ENCODE results near the gene SLMAP. TPM values are rescaled to one million over a fixed set of nuclear protein-coding genes. Genes with fewer than 3 reads are reported as not detected.

The SLMAP gene
- polyA plus RNA-seq, 1 donor from 2014 or later = 17.6 TPM

DNA sequence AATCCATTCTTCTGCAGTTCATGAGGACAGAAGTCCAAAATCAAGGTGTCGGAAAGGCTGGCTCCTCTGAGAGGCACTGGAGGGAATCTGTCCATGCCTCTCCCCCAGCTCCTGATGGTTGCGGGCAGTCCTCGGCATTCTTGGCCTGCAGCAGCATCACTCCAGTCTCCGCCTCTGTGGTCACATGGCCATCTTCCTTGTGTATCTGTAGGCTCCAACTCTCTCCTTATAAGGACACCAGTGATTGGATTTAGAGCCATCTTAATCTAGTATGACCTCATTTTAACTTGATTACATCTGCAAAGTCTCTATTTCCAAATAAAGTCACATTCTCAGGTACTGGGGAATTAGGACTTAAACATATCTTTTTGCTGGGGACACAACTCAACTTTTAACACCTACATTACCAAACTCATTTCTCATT lies 196.1 kb downstream of the SLMAP start:
- Mint-ChIP-seq H3K36me3 (peaks cover 1% of the 10 kb centered on the region), H3K27ac (no peak overlapping the region), H3K4me3 (no peak overlapping the region), H3K27me3 (peaks cover 3% of the 10 kb centered on the region), H3K4me1 (no peaks in the 10 kb centered on the region), H3K9me3 (no peaks in the 10 kb centered on the region)

DNA sequence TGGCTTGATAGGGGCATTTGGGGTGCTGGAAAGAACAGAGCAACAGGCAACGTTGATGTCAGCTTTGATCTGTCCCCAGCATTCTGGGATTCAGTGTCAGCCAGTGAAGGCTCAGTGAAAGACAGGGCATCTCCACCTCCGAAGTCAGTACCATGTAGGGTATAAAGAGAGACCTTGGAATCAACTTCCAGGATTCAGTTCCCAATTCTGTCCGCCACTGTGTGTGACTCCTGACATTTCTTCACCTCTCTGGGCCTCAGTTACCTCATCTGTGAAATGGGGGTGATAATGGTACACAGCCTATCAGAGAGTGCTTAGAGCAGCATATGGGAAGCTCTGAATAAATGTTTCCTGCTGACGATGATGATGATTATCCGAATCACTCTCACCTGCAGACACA lies 196.5 kb downstream of the SLMAP start:
- Mint-ChIP-seq H3K4me1 (no peaks in the 10 kb centered on the region), H3K27me3 (peaks cover under 1% of the 10 kb centered on the region), H3K4me3 (no peak overlapping the region), H3K9me3 (no peaks in the 10 kb centered on the region), H3K27ac (no peak overlapping the region), H3K36me3 (peaks cover 1% of the 10 kb centered on the region)

DNA sequence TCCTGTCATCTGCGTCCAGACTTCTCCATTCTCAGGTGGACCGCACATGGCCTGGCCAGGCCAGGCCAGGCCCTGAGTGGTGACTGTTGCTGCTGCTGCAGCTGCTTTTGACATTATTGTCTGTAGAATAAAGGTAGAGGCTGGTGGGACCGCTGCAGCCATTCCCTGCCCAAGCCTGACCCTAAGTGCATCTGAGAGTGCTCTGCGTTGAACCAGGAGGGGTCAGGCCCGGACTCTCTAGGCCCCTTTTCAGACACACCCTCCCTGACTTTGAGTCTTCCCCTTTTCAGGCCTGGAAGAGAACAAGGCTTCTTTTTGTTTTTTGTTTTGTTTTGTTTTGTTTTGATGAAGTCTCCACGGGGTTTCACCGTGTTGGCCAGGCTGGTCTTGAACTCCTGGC lies 197.5 kb downstream of the SLMAP start:
- Mint-ChIP-seq H3K27ac (peak overlapping the region in 1 of 3 donors; percentile 53), H3K4me1 (peaks cover 0 to 4% (median 2%) of the 10 kb centered on the region in 3 donors), H3K27me3 (no peaks in the 10 kb centered on the region), H3K9me3 (no peaks in the 10 kb centered on the region), H3K4me3 (no peak overlapping the region), H3K36me3 (peaks cover 1% of the 10 kb centered on the region)

DNA sequence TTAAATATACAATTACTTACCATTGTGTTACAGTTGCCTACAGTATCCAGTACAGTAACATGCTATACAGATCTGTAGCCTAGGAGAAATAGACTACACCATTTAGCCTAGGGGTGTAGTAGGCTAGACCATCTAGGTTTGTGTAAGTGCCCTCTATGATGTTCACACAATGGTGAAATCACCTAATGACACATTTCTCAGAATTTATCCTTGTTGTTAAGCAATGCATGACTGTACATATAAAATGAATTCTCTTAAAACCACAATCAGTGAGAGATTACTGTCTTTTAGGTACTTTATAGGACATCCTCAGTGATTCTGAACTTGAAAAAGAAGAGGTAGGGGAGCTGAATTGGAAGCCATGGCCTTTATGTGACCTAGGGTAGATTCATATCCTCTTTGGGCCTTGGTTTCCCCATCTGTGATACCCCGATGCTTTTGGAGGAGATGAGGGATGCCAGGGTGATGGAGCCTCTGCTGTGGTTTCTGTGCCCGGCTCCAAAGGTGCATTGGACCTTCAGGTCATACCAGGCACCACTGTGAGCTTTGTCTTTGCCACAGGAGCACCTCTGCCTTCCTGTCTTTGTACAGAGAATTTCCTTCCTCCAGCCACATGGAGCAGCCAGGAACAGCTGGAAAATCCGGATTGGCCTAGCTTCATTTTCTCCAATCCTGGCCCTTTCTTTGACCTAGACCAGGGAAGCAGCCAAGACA lies 200.2 kb downstream of the SLMAP start:
- H3K4me1 Mint-ChIP-seq = peaks cover 3 to 13% (median 12%) of the 10 kb centered on the region in 3 donors
- H3K27ac Mint-ChIP-seq = no peak overlapping the region
- no peaks in the 10 kb centered on the region for H3K9me3 Mint-ChIP-seq
- no peaks in the 10 kb centered on the region for H3K27me3 Mint-ChIP-seq
- H3K36me3 Mint-ChIP-seq = peaks cover 1% of the 10 kb centered on the region
- no peak overlapping the region for H3K4me3 Mint-ChIP-seq

DNA sequence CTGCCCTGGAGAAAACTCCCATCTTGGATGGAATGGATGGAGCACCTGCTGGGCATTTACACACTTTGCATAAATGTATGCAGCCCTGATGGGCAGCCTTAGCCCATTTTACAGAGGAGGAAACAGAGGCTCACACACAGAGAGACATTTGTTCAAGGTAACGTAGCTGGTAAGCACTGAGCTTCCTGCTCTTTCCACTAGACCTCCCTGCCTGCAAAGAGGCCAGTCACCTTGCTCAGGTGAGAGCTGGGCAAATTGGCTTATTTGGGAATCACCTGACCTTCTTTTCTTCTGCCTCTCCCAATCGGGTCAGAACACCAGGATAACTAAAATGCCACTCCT lies 200.7 kb downstream of the SLMAP start:
- no peak overlapping the region for H3K27ac Mint-ChIP-seq
- H3K27me3 Mint-ChIP-seq = no peaks in the 10 kb centered on the region
- no peaks in the 10 kb centered on the region for H3K9me3 Mint-ChIP-seq
- H3K36me3 Mint-ChIP-seq = peaks cover 1% of the 10 kb centered on the region
- peaks cover 3 to 13% (median 12%) of the 10 kb centered on the region in 3 donors for H3K4me1 Mint-ChIP-seq
- H3K4me3 Mint-ChIP-seq = no peak overlapping the region

DNA sequence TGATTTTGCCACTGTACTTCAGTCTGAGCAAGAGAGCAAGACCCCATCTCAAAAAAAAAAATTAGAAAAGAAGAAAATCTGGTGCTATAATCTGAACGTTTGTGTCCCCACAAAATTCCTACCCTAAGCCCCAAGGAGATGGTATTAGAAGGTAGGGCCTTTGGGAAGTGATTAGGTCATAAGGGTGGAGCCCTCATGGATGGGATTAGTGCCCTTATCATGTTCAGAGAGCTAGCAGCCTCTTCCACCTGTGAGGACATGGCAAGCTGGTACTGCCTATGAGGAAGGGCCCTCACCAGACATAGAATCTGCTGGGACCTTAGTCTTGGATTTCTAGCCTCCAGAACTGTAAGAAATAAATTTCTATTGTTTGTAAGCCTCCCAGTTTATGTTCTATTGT lies 201.7 kb downstream of the SLMAP start:
- H3K27me3 Mint-ChIP-seq = no peaks in the 10 kb centered on the region
- H3K36me3 Mint-ChIP-seq = peaks cover 1% of the 10 kb centered on the region
- peak overlapping the region in 1 of 3 donors; percentile 73 for H3K27ac Mint-ChIP-seq
- peak overlapping the region in 1 of 4 donors; percentile 87 for H3K4me3 Mint-ChIP-seq
- H3K4me1 Mint-ChIP-seq = peaks cover 3 to 13% (median 12%) of the 10 kb centered on the region in 3 donors
- H3K9me3 Mint-ChIP-seq = no peaks in the 10 kb centered on the region

DNA sequence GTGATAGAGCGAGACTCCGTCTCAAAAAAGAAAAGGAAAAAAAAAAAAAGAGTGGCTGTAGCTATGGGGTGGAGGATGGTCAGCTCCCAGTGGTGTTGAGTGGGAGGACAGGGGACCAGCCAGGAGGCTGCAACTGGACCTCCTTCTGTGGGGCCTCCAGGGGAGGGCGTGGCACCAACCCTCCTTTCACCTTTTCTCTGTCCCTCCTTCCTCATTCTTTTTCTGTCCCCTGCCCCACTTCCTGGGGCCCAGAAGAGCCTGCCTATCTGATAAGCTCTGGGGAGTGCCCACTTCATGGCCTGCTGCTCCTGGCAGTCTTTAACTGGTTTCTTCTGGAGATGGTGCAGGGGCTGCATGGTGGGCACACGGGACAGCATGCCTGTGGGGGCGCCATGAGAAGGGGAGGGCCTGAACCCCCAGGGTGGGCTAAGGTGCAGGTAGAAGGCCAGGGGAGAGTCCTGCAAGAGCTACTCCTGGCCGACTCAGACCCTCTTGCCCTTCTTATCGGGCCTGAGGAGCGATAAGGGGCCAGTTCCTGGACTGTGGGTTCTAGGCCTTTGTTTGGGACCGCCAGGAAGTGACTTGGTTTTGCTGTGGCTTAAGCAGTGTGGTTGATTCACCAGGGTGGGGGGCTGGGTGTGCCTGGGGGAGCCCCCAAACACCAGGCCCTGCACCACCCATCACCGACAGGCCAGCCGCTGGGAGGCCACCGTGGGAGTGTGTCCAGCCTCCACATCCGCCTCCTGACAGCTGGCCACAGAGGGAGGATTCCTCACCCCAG lies 202.7 kb downstream of the SLMAP start:
- no peaks in the 10 kb centered on the region for H3K9me3 Mint-ChIP-seq
- H3K36me3 Mint-ChIP-seq = peaks cover 1% of the 10 kb centered on the region
- no peaks in the 10 kb centered on the region for H3K27me3 Mint-ChIP-seq
- H3K4me1 Mint-ChIP-seq = peaks cover 6 to 13% (median 12%) of the 10 kb centered on the region in 3 donors
- peak overlapping the region; percentile 1 to 91 (median 68) for H3K4me3 Mint-ChIP-seq
- no peak overlapping the region for H3K27ac Mint-ChIP-seq

DNA sequence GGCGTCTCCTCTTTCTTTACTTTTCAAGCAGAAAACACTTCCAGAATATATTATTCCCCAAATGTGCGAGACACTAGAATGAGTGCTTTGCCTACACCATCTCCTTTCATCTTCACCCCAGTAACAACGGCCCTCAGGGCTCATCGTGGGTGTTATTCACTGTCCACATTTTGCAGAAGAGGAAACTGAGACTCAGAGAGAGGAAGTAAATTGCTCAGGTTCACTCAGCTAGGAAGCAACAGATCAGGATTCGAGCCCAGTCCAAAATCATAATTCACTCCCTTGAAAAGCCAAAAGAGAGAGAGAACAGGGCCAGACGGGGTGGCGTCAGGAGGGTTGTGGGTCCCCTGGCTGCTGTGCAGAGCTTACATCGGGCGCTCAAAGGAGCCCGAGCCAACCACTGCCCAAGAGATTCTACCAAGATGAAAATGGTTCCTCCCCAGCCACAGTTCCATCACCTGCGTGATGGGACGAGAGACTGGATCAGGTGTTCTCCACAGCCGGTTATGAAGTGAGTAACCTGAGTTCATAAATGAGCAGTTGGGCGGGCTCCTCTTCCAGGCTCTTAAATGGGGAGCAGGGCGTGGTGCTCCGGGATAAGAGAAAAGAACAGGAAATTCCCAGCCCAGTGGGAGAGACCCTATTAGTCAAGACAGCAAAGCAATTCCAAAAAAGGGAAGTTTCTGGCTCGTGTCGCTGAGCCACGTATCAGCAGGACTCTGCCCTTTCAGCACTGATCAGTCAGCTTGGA lies 203.5 kb downstream of the SLMAP start:
- Mint-ChIP-seq H3K4me1 (peaks cover 6 to 13% (median 12%) of the 10 kb centered on the region in 3 donors), H3K27me3 (no peaks in the 10 kb centered on the region), H3K4me3 (peak overlapping the region; percentile 1 to 91 (median 59)), H3K36me3 (peaks cover 1% of the 10 kb centered on the region), H3K9me3 (no peaks in the 10 kb centered on the region), H3K27ac (peak overlapping the region in 2 of 3 donors; percentile 50 to 64)

DNA sequence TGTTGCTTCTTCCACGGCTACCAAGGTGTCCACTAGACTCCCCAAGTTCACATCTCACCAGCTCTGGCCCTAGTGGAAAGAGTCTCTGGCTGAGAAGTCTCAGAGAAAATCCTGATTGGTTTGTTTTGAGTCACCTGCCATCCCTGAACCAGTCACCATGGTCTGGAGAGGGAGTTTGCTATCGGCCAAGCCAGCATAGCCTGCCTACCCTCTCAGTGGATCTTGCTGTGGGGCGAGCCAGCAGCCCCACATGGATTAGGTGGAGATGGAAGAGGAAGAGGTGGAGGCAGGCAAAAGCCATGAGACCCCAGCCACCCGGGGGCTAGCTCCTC lies 204.0 kb downstream of the SLMAP start:
- Mint-ChIP-seq H3K36me3 (peaks cover 1% of the 10 kb centered on the region), H3K27ac (peak overlapping the region in 1 of 3 donors; percentile 50), H3K4me3 (peak overlapping the region in 2 of 4 donors; percentile 54 to 91), H3K27me3 (no peaks in the 10 kb centered on the region), H3K9me3 (no peaks in the 10 kb centered on the region), H3K4me1 (peaks cover 6 to 13% (median 12%) of the 10 kb centered on the region in 3 donors)

DNA sequence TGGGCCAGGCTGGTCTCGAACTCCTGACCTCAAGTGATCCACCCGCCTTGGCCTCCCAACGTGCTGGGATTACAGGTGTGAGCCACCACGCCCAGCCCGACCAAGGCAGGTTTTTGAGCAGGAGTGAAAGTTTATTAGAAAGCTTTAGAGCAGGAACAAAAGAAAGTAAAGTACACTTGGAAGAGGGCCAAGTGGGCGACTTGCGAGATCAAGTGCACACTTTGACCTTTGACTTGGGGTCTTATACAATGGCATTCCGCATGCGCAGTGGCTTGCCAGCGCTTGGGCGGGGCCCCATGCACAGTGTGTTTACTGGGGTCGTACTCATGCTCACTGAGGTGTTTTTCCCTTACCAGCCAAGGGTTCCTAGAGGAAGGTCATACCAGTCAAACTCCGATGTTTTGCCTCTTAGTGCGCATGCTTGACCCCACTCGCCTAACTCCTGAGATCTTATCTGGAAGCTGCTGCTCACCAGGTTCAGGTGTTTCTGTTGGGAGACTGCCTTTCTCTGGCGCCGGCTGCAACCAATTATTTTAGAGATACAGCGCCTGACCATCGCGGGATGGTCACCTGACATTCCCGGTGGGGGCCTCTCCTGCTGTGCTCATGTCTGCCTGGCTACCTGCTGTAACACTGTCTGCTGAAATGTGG lies 205.2 kb downstream of the SLMAP start:
- no peaks in the 10 kb centered on the region for H3K9me3 Mint-ChIP-seq
- H3K27me3 Mint-ChIP-seq = no peaks in the 10 kb centered on the region
- peaks cover 1% of the 10 kb centered on the region for H3K36me3 Mint-ChIP-seq
- H3K4me1 Mint-ChIP-seq = peaks cover 6 to 13% (median 12%) of the 10 kb centered on the region in 3 donors
- peak overlapping the region in 2 of 4 donors; percentile 17 to 86 for H3K4me3 Mint-ChIP-seq
- no peak overlapping the region for H3K27ac Mint-ChIP-seq

DNA sequence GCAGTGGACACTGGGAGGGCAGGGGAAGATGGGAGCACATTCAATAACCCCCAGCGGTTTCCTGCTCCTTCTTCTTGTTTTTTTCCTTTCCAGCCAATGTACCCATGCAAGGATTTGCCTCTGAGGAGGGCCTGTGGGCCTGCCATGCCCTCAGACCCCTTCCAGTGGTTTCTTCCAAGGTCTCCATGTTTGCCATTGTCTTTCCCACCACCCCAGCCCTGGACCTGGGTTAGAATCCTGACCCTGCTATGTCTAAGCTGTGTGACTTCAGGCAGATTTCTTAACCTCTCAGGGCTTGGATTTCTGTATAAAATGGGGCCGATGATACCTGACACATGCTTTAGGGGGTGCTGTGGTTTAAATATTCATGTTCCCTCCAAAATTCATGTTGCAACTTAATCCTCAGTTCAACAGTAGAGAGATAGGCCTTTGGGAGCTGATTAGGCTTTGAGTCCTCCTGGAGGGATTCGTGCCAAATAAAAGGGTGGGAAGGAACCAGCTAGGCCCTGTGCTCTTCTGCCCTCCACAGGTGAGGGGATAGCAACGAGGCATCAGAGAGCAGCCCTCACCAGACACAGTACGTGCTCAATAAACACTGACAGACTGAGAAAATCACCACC lies 205.8 kb downstream of the SLMAP start:
- Mint-ChIP-seq H3K36me3 (peaks cover 1% of the 10 kb centered on the region), H3K27me3 (no peaks in the 10 kb centered on the region), H3K27ac (peak overlapping the region in 1 of 3 donors; percentile 23), H3K4me3 (peak overlapping the region in 1 of 4 donors; percentile 86), H3K4me1 (peaks cover 6 to 13% (median 12%) of the 10 kb centered on the region in 3 donors), H3K9me3 (no peaks in the 10 kb centered on the region)

DNA sequence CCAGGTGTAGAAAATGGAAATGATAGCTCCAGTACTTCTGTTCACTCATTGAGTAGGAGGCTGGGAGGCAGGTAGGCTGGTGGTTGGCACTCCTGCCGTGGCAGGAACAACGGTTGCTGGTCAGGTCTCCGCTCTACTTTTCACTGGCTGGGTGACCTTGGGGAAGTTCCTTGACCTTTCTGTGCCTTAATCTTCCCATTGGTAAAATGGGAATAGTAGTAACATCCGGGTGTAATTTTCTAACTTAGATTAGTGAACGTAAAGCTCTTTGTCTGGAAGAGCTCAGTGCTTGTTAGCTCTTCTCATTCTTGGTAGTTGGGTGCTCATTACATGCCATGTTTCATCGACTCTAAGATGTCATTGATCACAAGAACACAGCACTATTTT lies 206.3 kb downstream of the SLMAP start:
- Mint-ChIP-seq H3K4me3 (no peak overlapping the region), H3K36me3 (no peaks in the 10 kb centered on the region), H3K9me3 (no peaks in the 10 kb centered on the region), H3K27ac (no peak overlapping the region), H3K4me1 (peaks cover 6 to 13% (median 12%) of the 10 kb centered on the region in 3 donors), H3K27me3 (no peaks in the 10 kb centered on the region)

DNA sequence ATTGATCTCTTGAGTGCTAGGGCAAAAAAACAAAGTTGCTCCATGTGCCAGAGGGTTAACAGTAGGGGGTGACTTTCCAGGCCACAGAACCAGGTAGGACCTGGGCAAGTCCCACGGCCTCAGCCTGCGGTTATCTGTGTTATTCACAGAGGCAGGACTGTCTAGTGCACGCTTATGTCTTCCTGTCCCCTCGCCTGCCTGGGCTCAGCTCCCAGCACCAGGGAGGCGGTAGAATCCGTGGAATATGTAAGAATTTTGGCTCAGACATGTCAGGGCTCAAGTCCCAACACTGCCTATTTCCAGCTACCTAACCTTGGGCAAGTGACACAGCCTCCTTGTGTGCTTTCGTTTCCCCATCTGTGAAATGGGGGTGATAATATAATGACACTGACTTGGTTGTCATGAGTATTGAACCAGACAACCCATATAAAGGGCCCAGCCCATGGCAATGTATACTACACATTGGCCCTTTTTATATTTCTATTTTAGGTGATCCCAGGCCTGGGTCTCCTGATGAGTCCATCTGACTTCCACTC lies 207.8 kb downstream of the SLMAP start:
- Mint-ChIP-seq H3K4me1 (peaks cover 6 to 7% (median 6%) of the 10 kb centered on the region in 3 donors), H3K4me3 (no peak overlapping the region), H3K27ac (no peak overlapping the region), H3K27me3 (no peaks in the 10 kb centered on the region), H3K9me3 (no peaks in the 10 kb centered on the region), H3K36me3 (no peaks in the 10 kb centered on the region)

DNA sequence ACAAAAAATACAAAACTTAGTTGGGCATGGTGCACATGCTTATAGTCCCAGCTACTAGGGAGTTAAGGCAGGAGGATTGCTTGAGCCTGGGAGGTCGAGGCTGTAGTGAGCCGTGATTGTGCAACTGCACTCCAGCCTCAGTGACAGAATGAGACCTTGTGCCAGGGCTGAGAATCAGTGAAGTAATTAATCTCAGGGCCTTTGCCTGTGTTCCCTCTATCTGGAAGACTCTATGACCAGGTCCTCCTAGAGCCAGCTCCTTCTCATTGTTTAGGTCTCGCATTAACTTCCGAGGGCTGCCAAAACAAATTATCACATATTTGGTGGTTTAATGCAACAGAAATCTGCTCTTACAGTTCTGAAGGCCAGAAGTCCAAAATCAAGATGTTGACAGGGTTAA lies 210.7 kb downstream of the SLMAP start:
- Mint-ChIP-seq H3K36me3 (no peaks in the 10 kb centered on the region), H3K27me3 (no peaks in the 10 kb centered on the region), H3K4me3 (no peak overlapping the region), H3K27ac (no peak overlapping the region), H3K4me1 (peaks cover 0 to 4% (median 0%) of the 10 kb centered on the region in 3 donors), H3K9me3 (no peaks in the 10 kb centered on the region)
